Tibial artery (tissue), 4 donors: Measurements from ENCODE around the gene UVRAG.
A peak's percentile ranks its signal among the peaks of the same experiment; 100 is the strongest.

Experiments used
- DNase-seq, 2 donors: peaks; one replicate each; pipeline ENCODE4 v3.0.0-alpha.2; 2019
- H3K27ac ChIP-seq, 2 donors: fragments of 200-600 bp; sonication (generic) in 1 of 2; 1 replicate in 1 of 2; 2 replicates in 1 of 2; pipeline ENCODE4 v1.5.1; 2018 to 2019; ENCODE audit warnings: mild to moderate bottlenecking in 1 of 2
- H3K27me3 ChIP-seq, 2 donors: fragments of 200-600 bp; sonication (generic) in 1 of 2; one replicate each; pipeline versions ENCODE4 v1.5.1 to v1.6.0; 2016 to 2019
- H3K36me3 ChIP-seq, 3 donors: fragments of 200-600 bp; sonication (generic) in 2 of 3; one replicate each; pipeline ENCODE4 v1.5.1; 2016 to 2019; ENCODE audit warnings: mild to moderate bottlenecking in 2 of 3
- H3K4me1 ChIP-seq, 4 donors: fragments of 200-600 bp; sonication (generic) in 2 of 4; 1 replicate in 3 of 4; 2 replicates in 1 of 4; pipeline ENCODE4 v1.5.1; 2016 to 2019
- H3K4me3 ChIP-seq, 2 donors: fragments of 200-600 bp; sonication (generic) in 1 of 2; 1 replicate in 1 of 2; 2 replicates in 1 of 2; pipeline ENCODE4 v1.5.1; 2018 to 2019; ENCODE audit warnings: mild to moderate bottlenecking in 2 of 2
- H3K9me3 ChIP-seq, 3 donors: fragments of 200-600 bp; sonication (generic) in 1 of 3; one replicate each; pipeline ENCODE4 v1.5.1; 2016 to 2019
- CTCF ChIP-seq, 2 experiments: fragments of 200-600 bp in 1 of 2; fragments of 450-650 bp in 1 of 2; IDR thresholded peaks; one replicate each; pipeline ENCODE4 v1.5.1; 2017 to 2019; ENCODE audit warnings: antibody characterized with exemption in 2 of 2, mild to moderate bottlenecking in 1 of 2, moderate library complexity in 1 of 2
- intact Hi-C: fragments of 100-400 bp; cut with DNase I; formaldehyde crosslinking; loops from one replicate; pipeline ENCODE4 v1.15.0; 2023; ENCODE audit warnings: low total_unique reads

UVRAG gene

GRCh38 chr11:75862437-75862836, 47.4 kb downstream of the UVRAG start:
- Histone ChIP-seq H3K27ac (no peak overlapping the region), H3K9me3 (no peaks in the 10 kb centered on the region), H3K4me3 (no peak overlapping the region), H3K36me3 (peaks cover 0 to 6% (median 0%) of the 10 kb centered on the region in 3 donors), H3K4me1 (peaks cover 0 to 13% (median 4%) of the 10 kb centered on the region in 4 donors), H3K27me3 (no peaks in the 10 kb centered on the region)
- DNase-seq: no peak
- intact Hi-C loops: no loop called here
- no peak for TF ChIP-seq CTCF (IDR thresholded peaks at IDR 0.05)

GRCh38 chr11:75867778-75868374, 52.9 kb downstream of the UVRAG start:
- Histone ChIP-seq H3K27ac (no peak overlapping the region), H3K4me3 (no peak overlapping the region), H3K36me3 (no peaks in the 10 kb centered on the region), H3K4me1 (peaks cover 0 to 9% (median 3%) of the 10 kb centered on the region in 4 donors), H3K27me3 (no peaks in the 10 kb centered on the region), H3K9me3 (no peaks in the 10 kb centered on the region)
- DNase-seq: no peak
- TF ChIP-seq CTCF (IDR thresholded peaks at IDR 0.05): peak; percentile 79 to 88
- intact Hi-C loops: loop anchor here (2.0 to 5.0 kb wide), 2 partner anchors 51 to 65 kb away; partner anchors contain the start of gene UVRAG

- Histone ChIP-seq H3K4me3 (no peak overlapping the region), H3K9me3 (no peaks in the 10 kb centered on the region), H3K4me1 (peaks cover 0 to 9% (median 3%) of the 10 kb centered on the region in 4 donors), H3K27ac (no peak overlapping the region), H3K36me3 (no peaks in the 10 kb centered on the region), H3K27me3 (no peaks in the 10 kb centered on the region)
- DNase-seq: no peak
- intact Hi-C loops: loop anchor here (5.0 kb wide), 1 partner anchor 52 kb away; the partner anchor contains the start of gene UVRAG
- TF ChIP-seq CTCF (IDR thresholded peaks at IDR 0.05): no peak
Measured at GRCh38 chr11:75868990-75869389, 54.0 kb downstream of the UVRAG start.

GRCh38 chr11:75869661-75870455, 54.8 kb downstream of the UVRAG start:
- H3K4me3 ChIP-seq: no peak overlapping the region
- peaks cover 0 to 9% (median 3%) of the 10 kb centered on the region in 4 donors for H3K4me1 ChIP-seq
- intact Hi-C loops: loop anchor here (5.0 kb wide), 1 partner anchor 53 kb away; the partner anchor contains the start of gene UVRAG
- no peak overlapping the region for H3K27ac ChIP-seq
- no peaks in the 10 kb centered on the region for H3K27me3 ChIP-seq
- DNase-seq: no peak
- no peaks in the 10 kb centered on the region for H3K36me3 ChIP-seq
- TF ChIP-seq CTCF (IDR thresholded peaks at IDR 0.05): no peak
- H3K9me3 ChIP-seq: no peaks in the 10 kb centered on the region

GRCh38 chr11:75872887-75873416, 57.9 kb downstream of the UVRAG start:
- intact Hi-C loops: no loop called here
- H3K4me1 ChIP-seq: peaks cover 0 to 4% (median 2%) of the 10 kb centered on the region in 4 donors
- no peaks in the 10 kb centered on the region for H3K36me3 ChIP-seq
- no peak for DNase-seq
- no peak overlapping the region for H3K4me3 ChIP-seq
- no peaks in the 10 kb centered on the region for H3K9me3 ChIP-seq
- H3K27ac ChIP-seq: no peak overlapping the region
- no peaks in the 10 kb centered on the region for H3K27me3 ChIP-seq
- TF ChIP-seq CTCF (IDR thresholded peaks at IDR 0.05): no peak
